ENCODE measurements around the gene LRMDA. TPM values are rescaled to one million over a fixed set of nuclear protein-coding genes. Genes with fewer than 3 reads are reported as not detected.

Gene LRMDA
- total RNA-seq, 1 donor from 2014 or later = 18.7 TPM

- Histone ChIP-seq H3K36me3 (ENCODE audit: control insufficient read depth, insufficient read depth, low read length) (no peaks in the 10 kb centered on the region), H3K4me3 (ENCODE audit: low read depth, low read length) (no peak overlapping the region), H3K27me3 (ENCODE audit: control insufficient read depth, insufficient read depth, low read length) (no peaks in the 10 kb centered on the region)
- no peak for DNase-seq (ENCODE audit: low read depth)
- no peak for TF ChIP-seq CTCF (IDR thresholded peaks at IDR 0.05; ENCODE audit: insufficient read depth, low read length, poor library complexity, severe bottlenecking)
Measured at GRCh38 chr10:76248649-76249200, 817.3 kb downstream of the LRMDA start.

GRCh38 chr10:76251841-76252671, 820.6 kb downstream of the LRMDA start:
- TF ChIP-seq CTCF (IDR thresholded peaks at IDR 0.05; ENCODE audit: insufficient read depth, low read length, poor library complexity, severe bottlenecking) = no peak
- Histone ChIP-seq H3K4me3 (ENCODE audit: low read depth, low read length) (no peak overlapping the region), H3K36me3 (ENCODE audit: control insufficient read depth, insufficient read depth, low read length) (no peaks in the 10 kb centered on the region), H3K27me3 (ENCODE audit: control insufficient read depth, insufficient read depth, low read length) (no peaks in the 10 kb centered on the region)
- DNase-seq (ENCODE audit: low read depth) = peak; percentile 12

- TF ChIP-seq CTCF (IDR thresholded peaks at IDR 0.05; ENCODE audit: insufficient read depth, low read length, poor library complexity, severe bottlenecking) = no peak
- no peak overlapping the region for H3K4me3 ChIP-seq (ENCODE audit: low read depth, low read length)
- no peak for DNase-seq (ENCODE audit: low read depth)
- no peaks in the 10 kb centered on the region for H3K27me3 ChIP-seq (ENCODE audit: control insufficient read depth, insufficient read depth, low read length)
- H3K36me3 ChIP-seq (ENCODE audit: control insufficient read depth, insufficient read depth, low read length) = no peaks in the 10 kb centered on the region
Measured at GRCh38 chr10:76252733-76253132, 821.3 kb downstream of the LRMDA start.

- no peaks in the 10 kb centered on the region for H3K27me3 ChIP-seq (ENCODE audit: control insufficient read depth, insufficient read depth, low read length)
- no peak for DNase-seq (ENCODE audit: low read depth)
- H3K36me3 ChIP-seq (ENCODE audit: control insufficient read depth, insufficient read depth, low read length) = no peaks in the 10 kb centered on the region
- H3K4me3 ChIP-seq (ENCODE audit: low read depth, low read length) = no peak overlapping the region
- TF ChIP-seq CTCF (IDR thresholded peaks at IDR 0.05; ENCODE audit: insufficient read depth, low read length, poor library complexity, severe bottlenecking) = no peak
Measured at GRCh38 chr10:76255241-76255640, 823.8 kb downstream of the LRMDA start.

GRCh38 chr10:76257816-76258215, 826.4 kb downstream of the LRMDA start:
- no peak for TF ChIP-seq CTCF (IDR thresholded peaks at IDR 0.05; ENCODE audit: insufficient read depth, low read length, poor library complexity, severe bottlenecking)
- no peaks in the 10 kb centered on the region for H3K27me3 ChIP-seq (ENCODE audit: control insufficient read depth, insufficient read depth, low read length)
- no peaks in the 10 kb centered on the region for H3K36me3 ChIP-seq (ENCODE audit: control insufficient read depth, insufficient read depth, low read length)
- DNase-seq (ENCODE audit: low read depth) = peak; percentile 16
- no peak overlapping the region for H3K4me3 ChIP-seq (ENCODE audit: low read depth, low read length)
